A549 (cell line): ENCODE measurements around the gene MUC3A.

Source experiments
- FOSL2 ChIP-seq, 2 experiments: fragments of 450-650 bp in 1 of 2; fragments of >200 bp in 1 of 2; sonication (Bioruptor Twin) in 1 of 2; formaldehyde crosslinking; IDR thresholded peaks; 2 replicates each; pipeline versions ENCODE4 v1.5.0 to v1.6.1; 2016 to 2020; ENCODE audit warnings: mild to moderate bottlenecking in 1 of 2, moderate library complexity in 1 of 2
- FOXS1 ChIP-seq: fragments of 250-450 bp; sonication (Bioruptor Pico); IDR thresholded peaks from 2 replicates; pipeline ENCODE4 v1.5.0; 2020; ENCODE audit warnings: mild to moderate bottlenecking, moderate library complexity
- KDM1A ChIP-seq: fragments of 200-600 bp; sonication (generic); IDR thresholded peaks from 2 replicates; pipeline ENCODE4 v1.6.1; 2016; ENCODE audit warnings: low read depth, mild to moderate bottlenecking
- MAX ChIP-seq: IDR thresholded peaks from 2 replicates; pipeline ENCODE4 v1.6.1; 2012
- NFE2L2 ChIP-seq: fragments of 150-350 bp; conservative IDR thresholded peaks from 2 replicates; pipeline ENCODE4 v1.6.1; 2014; ENCODE audit warnings: low read length
- POLR2A ChIP-seq: IDR thresholded peaks from 2 replicates; pipeline ENCODE4 v1.6.1; 2012; ENCODE audit warnings: mild to moderate bottlenecking, low read length
- RARB ChIP-seq: fragments of 250-450 bp; sonication (Bioruptor Pico); IDR thresholded peaks from 2 replicates; pipeline ENCODE4 v1.8.0; 2021; ENCODE audit warnings: mild to moderate bottlenecking, moderate library complexity
- RFX5 ChIP-seq: fragments of 450-650 bp; IDR thresholded peaks from 2 replicates; pipeline ENCODE4 v1.7.1; 2014; ENCODE audit warnings: antibody characterized with exemption, mild to moderate bottlenecking, moderate library complexity
- TF ChIP-seq, protein P1 (sequence below): fragments of >200 bp; sonication (Bioruptor Twin); formaldehyde crosslinking; IDR thresholded peaks from 3 replicates; pipeline ENCODE4 v1.5.1; 2016
- TF ChIP-seq, protein P2 (sequence below): fragments of 150-350 bp; IDR thresholded peaks from 2 replicates; pipeline ENCODE4 v1.6.1; 2014; ENCODE audit warnings: low read depth, mild to moderate bottlenecking, low read length

GRCh38 chr7:100969066-100969615 is 19.8 kb downstream of the MUC3A start, which contains the start of gene MUC12:
- TF ChIP-seq, protein P1, sequence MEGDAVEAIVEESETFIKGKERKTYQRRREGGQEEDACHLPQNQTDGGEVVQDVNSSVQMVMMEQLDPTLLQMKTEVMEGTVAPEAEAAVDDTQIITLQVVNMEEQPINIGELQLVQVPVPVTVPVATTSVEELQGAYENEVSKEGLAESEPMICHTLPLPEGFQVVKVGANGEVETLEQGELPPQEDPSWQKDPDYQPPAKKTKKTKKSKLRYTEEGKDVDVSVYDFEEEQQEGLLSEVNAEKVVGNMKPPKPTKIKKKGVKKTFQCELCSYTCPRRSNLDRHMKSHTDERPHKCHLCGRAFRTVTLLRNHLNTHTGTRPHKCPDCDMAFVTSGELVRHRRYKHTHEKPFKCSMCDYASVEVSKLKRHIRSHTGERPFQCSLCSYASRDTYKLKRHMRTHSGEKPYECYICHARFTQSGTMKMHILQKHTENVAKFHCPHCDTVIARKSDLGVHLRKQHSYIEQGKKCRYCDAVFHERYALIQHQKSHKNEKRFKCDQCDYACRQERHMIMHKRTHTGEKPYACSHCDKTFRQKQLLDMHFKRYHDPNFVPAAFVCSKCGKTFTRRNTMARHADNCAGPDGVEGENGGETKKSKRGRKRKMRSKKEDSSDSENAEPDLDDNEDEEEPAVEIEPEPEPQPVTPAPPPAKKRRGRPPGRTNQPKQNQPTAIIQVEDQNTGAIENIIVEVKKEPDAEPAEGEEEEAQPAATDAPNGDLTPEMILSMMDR = no peak
- TF ChIP-seq MAX (no peak), POLR2A (no peak), FOSL2 (IDR thresholded peaks at IDR 0.05) (no peak), FOSL2 (CRISPR knock-in tag; IDR thresholded peaks at IDR 0.05) (no peak), RFX5 (no peak), NFE2L2 (no peak), RARB (CRISPR knock-in tag) (no peak), KDM1A (no peak), FOXS1 (CRISPR knock-in tag) (no peak)
- TF ChIP-seq, protein P2, sequence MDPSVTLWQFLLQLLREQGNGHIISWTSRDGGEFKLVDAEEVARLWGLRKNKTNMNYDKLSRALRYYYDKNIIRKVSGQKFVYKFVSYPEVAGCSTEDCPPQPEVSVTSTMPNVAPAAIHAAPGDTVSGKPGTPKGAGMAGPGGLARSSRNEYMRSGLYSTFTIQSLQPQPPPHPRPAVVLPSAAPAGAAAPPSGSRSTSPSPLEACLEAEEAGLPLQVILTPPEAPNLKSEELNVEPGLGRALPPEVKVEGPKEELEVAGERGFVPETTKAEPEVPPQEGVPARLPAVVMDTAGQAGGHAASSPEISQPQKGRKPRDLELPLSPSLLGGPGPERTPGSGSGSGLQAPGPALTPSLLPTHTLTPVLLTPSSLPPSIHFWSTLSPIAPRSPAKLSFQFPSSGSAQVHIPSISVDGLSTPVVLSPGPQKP = no peak
